HG03469 (cell line): ENCODE measurements around the gene MPV17L2.

ENCODE experiments used
- ATAC-seq: cut with Tn5 transposase; IDR thresholded peaks from one replicate; pipeline ENCODE4 v1.9.1; 2021; ENCODE audit warnings: mild to moderate bottlenecking, moderate library complexity, moderate number of reproducible peaks; ENCODE audit not compliant: unreplicated experiment

MPV17L2 gene

DNA sequence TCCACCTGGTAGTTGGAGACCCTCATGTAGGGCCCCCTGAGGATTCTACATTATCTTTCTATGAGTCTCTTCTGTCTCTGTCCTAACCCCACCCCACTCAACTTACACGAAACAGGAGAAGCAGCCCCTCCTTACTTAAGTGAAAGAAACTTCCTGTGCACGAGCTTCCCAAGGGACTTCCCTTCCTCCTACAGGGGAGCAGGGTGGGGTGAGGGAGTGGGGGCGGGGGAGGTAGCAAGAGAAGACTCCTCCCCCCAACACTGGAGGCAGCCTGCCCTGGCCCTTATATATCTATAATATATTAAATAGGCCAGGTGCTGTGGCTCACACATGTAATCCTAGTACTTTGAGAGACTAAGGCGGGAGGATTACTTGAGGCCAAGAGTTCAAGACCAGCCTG lies 38.8 kb downstream of the MPV17L2 start:
- ATAC-seq, result no peak

- ATAC-seq, result no peak
These were observed 39.7 kb downstream of the MPV17L2 start for GRCh38 chr19:18232540-18233223.

GRCh38 chr19:18233224-18233825 lies 40.3 kb downstream of the MPV17L2 start:
- ATAC-seq, result no peak

DNA sequence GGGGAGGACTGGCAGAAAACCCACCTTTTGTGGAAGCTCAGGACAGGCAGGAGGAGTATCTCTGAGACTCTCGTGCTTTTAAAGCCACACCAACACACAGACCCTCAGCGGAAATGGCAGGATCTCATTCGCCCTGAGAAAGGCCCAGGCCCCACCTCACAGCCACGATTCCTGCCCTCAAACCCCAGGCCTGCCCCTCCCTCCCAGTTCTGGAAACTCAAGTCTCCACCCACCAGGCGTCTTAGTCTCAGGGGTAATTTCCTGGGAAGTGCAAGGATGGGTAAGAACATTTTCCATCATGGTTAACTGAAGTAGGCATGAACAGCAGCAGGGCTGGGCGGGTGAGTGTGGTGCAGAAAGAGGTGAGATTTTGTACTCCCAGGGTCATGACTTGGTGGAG lies 41.2 kb downstream of the MPV17L2 start:
- no peak for ATAC-seq

DNA sequence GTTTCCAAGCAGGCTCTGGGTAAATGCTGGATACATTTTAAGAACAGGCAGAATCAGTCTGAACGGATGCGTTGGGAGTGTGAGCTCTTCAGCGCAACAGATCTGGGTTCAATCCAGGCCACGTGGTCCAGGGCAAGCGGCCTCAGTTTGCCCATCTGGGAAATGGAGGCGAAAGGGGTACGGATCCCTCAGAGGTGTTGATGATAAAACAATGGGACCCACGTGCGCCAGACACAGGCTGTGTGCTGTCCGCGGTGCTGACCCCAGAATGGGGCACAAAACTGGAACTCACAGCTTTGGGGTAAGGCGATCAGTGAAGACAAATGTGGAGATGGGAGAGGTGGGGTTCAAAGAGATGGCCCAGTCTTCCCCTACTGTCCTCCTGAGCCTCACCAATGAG lies 46.3 kb downstream of the MPV17L2 start:
- no peak for ATAC-seq

- ATAC-seq, result no peak
These were observed 52.3 kb downstream of the MPV17L2 start for GRCh38 chr19:18245297-18245696.
